Measurements from ENCODE around the gene IL13. TPM values are rescaled to one million over a fixed set of nuclear protein-coding genes. Genes with fewer than 3 reads are reported as not detected.

IL13 gene
- total RNA-seq, 1 donor = not detected

DNA sequence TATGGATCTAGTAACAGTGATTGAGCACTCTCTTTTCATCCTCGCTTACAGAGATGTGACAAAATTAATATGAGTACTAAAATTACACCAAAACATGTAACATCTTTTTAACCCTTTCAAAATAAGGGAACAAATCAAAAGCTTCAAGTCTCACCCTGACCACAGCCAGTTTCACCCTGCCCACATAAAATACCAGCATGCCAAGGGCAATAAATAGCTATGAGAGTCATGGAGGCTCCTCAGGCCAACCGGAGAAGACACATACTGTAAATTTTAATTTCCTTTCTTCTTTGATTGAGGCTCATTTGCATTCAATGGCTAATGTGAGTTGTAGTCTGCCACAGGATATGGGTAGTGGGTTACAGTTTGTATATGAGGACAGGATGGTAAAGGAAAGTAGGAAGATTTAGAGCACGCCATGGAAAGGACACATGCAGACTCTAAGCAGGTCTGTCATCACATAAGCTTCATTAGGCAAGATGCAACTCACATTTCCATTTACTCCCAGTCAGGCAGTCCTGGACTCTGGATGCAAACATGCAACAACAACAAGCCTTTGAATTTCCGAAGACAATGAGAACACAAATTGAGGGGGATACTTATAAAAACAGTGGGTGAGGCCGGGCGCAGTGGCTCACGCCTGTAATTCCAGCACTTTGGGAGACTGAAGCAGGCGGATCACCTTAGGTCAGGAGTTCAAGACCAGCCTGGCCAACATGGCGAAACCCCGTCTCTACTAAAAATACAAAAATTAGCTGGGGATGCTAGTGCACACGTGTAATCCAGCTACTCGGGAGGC lies 27.1 kb downstream of the IL13 start:
- no peak for TF ChIP-seq CTCF (IDR thresholded peaks at IDR 0.05; ENCODE audit: extremely low read depth, low read depth, low read length)
- Histone ChIP-seq H2AFZ (ENCODE audit: low read length) (no peak overlapping the region), H3K36me3 (ENCODE audit: insufficient read depth, low read length) (no peaks in the 10 kb centered on the region), H4K20me1 (ENCODE audit: insufficient read depth, low read length) (no peaks in the 10 kb centered on the region), H3K9me3 (ENCODE audit: low read depth, low read length) (no peaks in the 10 kb centered on the region), H3K27ac (ENCODE audit: low read depth, low read length) (no peak overlapping the region), H3K79me2 (ENCODE audit: insufficient read depth, low read length) (no peaks in the 10 kb centered on the region), H3K27me3 (ENCODE audit: insufficient read depth, low read length) (no peaks in the 10 kb centered on the region), H3K4me3 (ENCODE audit: insufficient read depth, low read length) (no peak overlapping the region), H3K4me2 (ENCODE audit: insufficient read depth, low read length) (no peak overlapping the region), H3K4me1 (ENCODE audit: insufficient read depth, low read length) (peaks cover 11% of the 10 kb centered on the region)
- DNase-seq (ENCODE audit: insufficient read length, low spot score, missing footprints) = peak; percentile 19

- Histone ChIP-seq H2AFZ (ENCODE audit: low read length) (no peak overlapping the region), H3K36me3 (ENCODE audit: insufficient read depth, low read length) (no peaks in the 10 kb centered on the region), H3K79me2 (ENCODE audit: insufficient read depth, low read length) (no peaks in the 10 kb centered on the region), H3K9me3 (ENCODE audit: low read depth, low read length) (no peaks in the 10 kb centered on the region), H3K4me3 (ENCODE audit: insufficient read depth, low read length) (no peak overlapping the region), H3K4me2 (ENCODE audit: insufficient read depth, low read length) (no peak overlapping the region), H3K4me1 (ENCODE audit: insufficient read depth, low read length) (peaks cover 11% of the 10 kb centered on the region), H4K20me1 (ENCODE audit: insufficient read depth, low read length) (no peaks in the 10 kb centered on the region), H3K27me3 (ENCODE audit: insufficient read depth, low read length) (no peaks in the 10 kb centered on the region), H3K27ac (ENCODE audit: low read depth, low read length) (no peak overlapping the region)
- no peak for DNase-seq (ENCODE audit: insufficient read length, low spot score, missing footprints)
- TF ChIP-seq CTCF (IDR thresholded peaks at IDR 0.05; ENCODE audit: extremely low read depth, low read depth, low read length) = no peak
Observed at GRCh38 chr5:132686193-132686592, 28.2 kb downstream of the IL13 start.

- no peak for DNase-seq (ENCODE audit: insufficient read length, low spot score, missing footprints)
- Histone ChIP-seq H3K4me1 (ENCODE audit: insufficient read depth, low read length) (peaks cover 11% of the 10 kb centered on the region), H3K4me3 (ENCODE audit: insufficient read depth, low read length) (no peak overlapping the region), H2AFZ (ENCODE audit: low read length) (no peak overlapping the region), H3K27ac (ENCODE audit: low read depth, low read length) (no peak overlapping the region), H4K20me1 (ENCODE audit: insufficient read depth, low read length) (no peaks in the 10 kb centered on the region), H3K9me3 (ENCODE audit: low read depth, low read length) (no peaks in the 10 kb centered on the region), H3K36me3 (ENCODE audit: insufficient read depth, low read length) (no peaks in the 10 kb centered on the region), H3K4me2 (ENCODE audit: insufficient read depth, low read length) (no peak overlapping the region), H3K27me3 (ENCODE audit: insufficient read depth, low read length) (no peaks in the 10 kb centered on the region), H3K79me2 (ENCODE audit: insufficient read depth, low read length) (no peaks in the 10 kb centered on the region)
- TF ChIP-seq CTCF (IDR thresholded peaks at IDR 0.05; ENCODE audit: extremely low read depth, low read depth, low read length) = no peak
Observed at GRCh38 chr5:132687995-132688394, 30.0 kb downstream of the IL13 start.

DNA sequence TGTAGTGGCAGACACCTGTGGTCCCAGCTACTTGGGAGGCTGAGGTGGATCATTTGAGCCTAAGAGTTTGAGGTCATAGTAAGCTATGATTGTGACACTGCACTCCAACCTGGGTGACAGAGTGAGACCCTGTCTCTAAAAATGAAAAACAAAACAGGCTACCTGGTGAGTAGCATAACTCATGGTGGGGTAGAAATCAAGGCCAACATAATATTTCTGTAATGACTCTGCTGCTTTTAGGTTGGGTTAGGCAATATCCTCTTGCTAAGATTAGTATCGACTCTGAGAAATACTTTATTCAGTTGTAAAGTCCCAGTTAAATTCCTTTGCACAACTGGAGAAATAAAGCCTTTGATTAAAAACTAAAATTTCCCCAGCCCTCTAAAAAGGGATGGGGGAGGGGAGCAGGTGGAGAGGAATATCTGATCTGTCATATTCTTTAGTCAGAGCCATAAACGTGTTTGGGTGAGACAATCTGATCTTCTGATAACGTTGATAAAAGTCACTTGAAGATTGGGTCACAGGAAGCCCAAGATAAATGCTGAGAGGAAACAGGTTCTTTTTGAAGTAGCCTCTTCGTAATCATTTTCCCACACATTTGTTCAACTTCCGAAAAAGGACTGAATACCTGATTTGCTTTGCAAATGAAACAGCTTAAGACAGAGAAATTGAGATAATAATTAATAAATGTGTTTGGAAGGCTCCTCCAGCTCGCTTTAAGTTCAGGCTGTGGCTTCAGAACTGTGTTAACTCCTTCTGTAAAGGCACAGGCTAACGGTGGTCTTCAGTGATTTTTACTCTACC lies 30.8 kb downstream of the IL13 start:
- no peaks in the 10 kb centered on the region for H4K20me1 ChIP-seq (ENCODE audit: insufficient read depth, low read length)
- H3K79me2 ChIP-seq (ENCODE audit: insufficient read depth, low read length) = no peaks in the 10 kb centered on the region
- H2AFZ ChIP-seq (ENCODE audit: low read length) = no peak overlapping the region
- peaks cover 11% of the 10 kb centered on the region for H3K4me1 ChIP-seq (ENCODE audit: insufficient read depth, low read length)
- H3K4me3 ChIP-seq (ENCODE audit: insufficient read depth, low read length) = no peak overlapping the region
- no peaks in the 10 kb centered on the region for H3K36me3 ChIP-seq (ENCODE audit: insufficient read depth, low read length)
- no peak for TF ChIP-seq CTCF (IDR thresholded peaks at IDR 0.05; ENCODE audit: extremely low read depth, low read depth, low read length)
- no peaks in the 10 kb centered on the region for H3K27me3 ChIP-seq (ENCODE audit: insufficient read depth, low read length)
- no peaks in the 10 kb centered on the region for H3K9me3 ChIP-seq (ENCODE audit: low read depth, low read length)
- H3K27ac ChIP-seq (ENCODE audit: low read depth, low read length) = no peak overlapping the region
- no peak for DNase-seq (ENCODE audit: insufficient read length, low spot score, missing footprints)
- no peak overlapping the region for H3K4me2 ChIP-seq (ENCODE audit: insufficient read depth, low read length)

Measured in osteoblast (primary cell).